H9 (cell line): Measurements from ENCODE around the gene IMPA2. TPM values are rescaled to one million over a fixed set of nuclear protein-coding genes. Genes with fewer than 3 reads are reported as not detected.

Source experiments
- DNase-seq: peaks from one replicate; pipeline ENCODE4 v3.0.0-alpha.2; 2017
- H2AFZ ChIP-seq: one replicate; pipeline ENCODE4 v1.6.1; 2013; ENCODE audit warnings: mild to moderate bottlenecking, low read length, control low read depth, moderate library complexity
- H2AK5ac ChIP-seq: 2 replicates; pipeline ENCODE4 v1.6.1; 2013; ENCODE audit warnings: low read length, control low read depth, mixed read lengths; ENCODE audit not compliant: insufficient read length
- H2BK120ac ChIP-seq: one replicate; pipeline ENCODE4 v1.6.1; 2013; ENCODE audit warnings: low read depth, mild to moderate bottlenecking, low read length, control low read depth, inconsistent platforms; ENCODE audit not compliant: poor library complexity, severe bottlenecking
- H2BK12ac ChIP-seq: 2 replicates; pipeline ENCODE4 v1.6.1; 2013; ENCODE audit warnings: low read length, control low read depth, mixed read lengths, low read depth; ENCODE audit not compliant: insufficient read length
- H2BK15ac ChIP-seq: 2 replicates; pipeline ENCODE4 v1.6.1; 2013; ENCODE audit warnings: low read depth, low read length, control low read depth
- H2BK20ac ChIP-seq: one replicate; pipeline ENCODE4 v1.6.1; 2013; ENCODE audit warnings: low read depth, mild to moderate bottlenecking, low read length, control low read depth, inconsistent platforms; ENCODE audit not compliant: poor library complexity, severe bottlenecking
- H2BK5ac ChIP-seq: 2 replicates; pipeline ENCODE4 v1.6.1; 2013; ENCODE audit warnings: low read length, control low read depth, mixed read lengths; ENCODE audit not compliant: insufficient read length
- H3K14ac ChIP-seq: 2 replicates; pipeline ENCODE4 v1.6.1; 2013; ENCODE audit warnings: low read length, control low read depth; ENCODE audit not compliant: insufficient read depth
- H3K18ac ChIP-seq: 2 replicates; pipeline ENCODE4 v1.6.1; 2013; ENCODE audit warnings: low read depth, mild to moderate bottlenecking, mixed read lengths, low read length, control low read depth; ENCODE audit not compliant: insufficient read length
- H3K23ac ChIP-seq: 2 replicates; pipeline ENCODE4 v1.6.1; 2013; ENCODE audit warnings: low read length, control low read depth, mixed read lengths, low read depth; ENCODE audit not compliant: insufficient read length
- H3K23me2 ChIP-seq: 2 replicates; pipeline ENCODE4 v1.6.1; 2013; ENCODE audit warnings: low read depth, mild to moderate bottlenecking, mixed read lengths, low read length, control low read depth; ENCODE audit not compliant: insufficient read length, poor library complexity, severe bottlenecking
- H3K27ac ChIP-seq: 2 replicates; pipeline ENCODE4 v1.5.1; 2013; ENCODE audit warnings: low read length, control low read depth, mixed read lengths, low read depth; ENCODE audit not compliant: insufficient read length
- H3K27me3 ChIP-seq: 2 replicates; pipeline ENCODE4 v1.6.1; 2013; ENCODE audit warnings: low read length, control low read depth, inconsistent platforms; ENCODE audit not compliant: insufficient read depth
- H3K4ac ChIP-seq: 2 replicates; pipeline ENCODE4 v1.6.1; 2013; ENCODE audit warnings: low read depth, mild to moderate bottlenecking, control low read depth, inconsistent platforms, low read length, moderate library complexity
- H3K4me1 ChIP-seq: 2 replicates; pipeline ENCODE4 v1.6.1; 2013; ENCODE audit warnings: low read length, control low read depth, inconsistent platforms; ENCODE audit not compliant: insufficient read depth
- H3K4me2 ChIP-seq: 2 replicates; pipeline ENCODE4 v1.6.1; 2013; ENCODE audit warnings: low read length, control low read depth, mixed read lengths; ENCODE audit not compliant: insufficient read length, insufficient read depth
- H3K56ac ChIP-seq: 2 replicates; pipeline ENCODE4 v1.6.1; 2013; ENCODE audit warnings: low read depth, mild to moderate bottlenecking, mixed read lengths, low read length, control low read depth; ENCODE audit not compliant: insufficient read length
- H3K79me1 ChIP-seq: 2 replicates; pipeline ENCODE4 v1.6.1; 2013; ENCODE audit warnings: low read depth, mild to moderate bottlenecking, moderate library complexity, low read length, control low read depth, inconsistent platforms; ENCODE audit not compliant: insufficient read depth, poor library complexity, severe bottlenecking
- H3K79me2 ChIP-seq: 2 replicates; pipeline ENCODE4 v1.6.1; 2013; ENCODE audit warnings: low read length, control low read depth, inconsistent platforms; ENCODE audit not compliant: insufficient read depth
- H3K9ac ChIP-seq: 2 replicates; pipeline ENCODE4 v1.6.1; 2013; ENCODE audit warnings: low read length, control low read depth, mixed read lengths; ENCODE audit not compliant: insufficient read length; ENCODE audit errors: extremely low read depth
- H3K9me3 ChIP-seq: one replicate; pipeline ENCODE4 v1.6.1; 2013; ENCODE audit warnings: low read depth, low read length, inconsistent platforms; ENCODE audit not compliant: control insufficient read depth
- H3T11ph ChIP-seq: one replicate; pipeline ENCODE4 v1.6.1; 2013; ENCODE audit warnings: mild to moderate bottlenecking, low read length, control low read depth, inconsistent platforms
- H4K20me1 ChIP-seq: one replicate; pipeline ENCODE4 v1.6.1; 2013; ENCODE audit not compliant: control insufficient read depth, insufficient read length, insufficient read depth
- H4K5ac ChIP-seq: 2 replicates; pipeline ENCODE4 v1.6.1; 2013; ENCODE audit warnings: low read depth, mild to moderate bottlenecking, mixed read lengths, low read length, control low read depth; ENCODE audit not compliant: insufficient read length
- H4K8ac ChIP-seq: replicated peaks from 2 replicates; pipeline ENCODE4 v1.6.1; 2013; ENCODE audit warnings: low read length, control low read depth, mixed read lengths, low read depth; ENCODE audit not compliant: insufficient read length
- H4K91ac ChIP-seq: 2 replicates; pipeline ENCODE4 v1.6.1; 2013; ENCODE audit warnings: low read depth, mild to moderate bottlenecking, moderate library complexity, mixed read lengths, low read length, control low read depth; ENCODE audit not compliant: insufficient read length
- H3K27ac Mint-ChIP-seq, 3 experiments: 2 replicates in 2 of 3; 3 replicates in 1 of 3; pipeline ENCODE4 v1.8.0; 2020 to 2021; ENCODE audit warnings: mixed read lengths in 3 of 3, mild to moderate bottlenecking in 1 of 3, moderate library complexity in 1 of 3
- H3K27me3 Mint-ChIP-seq: 2 replicates; pipeline ENCODE4 v1.8.0; 2021; ENCODE audit warnings: low read depth, mild to moderate bottlenecking, moderate library complexity, mixed read lengths
- H3K36me3 Mint-ChIP-seq, 3 experiments: 2 replicates in 2 of 3; 3 replicates in 1 of 3; pipeline ENCODE4 v1.8.0; 2020 to 2021; ENCODE audit warnings: low read depth in 3 of 3, mixed read lengths in 3 of 3; ENCODE audit not compliant: insufficient read depth in 1 of 3
- H3K4me1 Mint-ChIP-seq, 2 experiments: 2 replicates each; pipeline ENCODE4 v1.8.0; 2020; ENCODE audit warnings: mixed read lengths in 2 of 2
- H3K4me3 Mint-ChIP-seq, 2 experiments: 2 replicates in 1 of 2; 3 replicates in 1 of 2; pipeline ENCODE4 v1.8.0; 2020 to 2021; ENCODE audit warnings: mild to moderate bottlenecking in 2 of 2, mixed read lengths in 2 of 2, moderate library complexity in 1 of 2
- H3K9me3 Mint-ChIP-seq, 2 experiments: 2 replicates in 1 of 2; 3 replicates in 1 of 2; pipeline ENCODE4 v1.8.0; 2020; ENCODE audit warnings: mild to moderate bottlenecking in 2 of 2, mixed read lengths in 2 of 2, moderate library complexity in 1 of 2
- WGBS: extraction: QIAGEN DNeasy Blood & Tissue Kit; methylation state at CpG from one replicate; pipeline ENCODE4 v1.1.7; 2013; ENCODE audit warnings: missing lambda C conversion rate, low lambda C conversion rate, mixed read lengths; ENCODE audit not compliant: insufficient read length; ENCODE audit errors: extremely low coverage; 5-methylcytosine and 5-hydroxymethylcytosine counted together
- total RNA-seq: library from RNA; stranded (reverse); gene quantifications from 2 replicates; pipeline ENCODE4 v1.2.1, GENCODE V29; 2021
- TF ChIP-seq, protein P1 (sequence below): fragments of 200-600 bp; sonication (generic); conservative IDR thresholded peaks from 3 replicates; pipeline ENCODE4 v1.8.0; 2021; ENCODE audit warnings: antibody characterized with exemption, mild to moderate bottlenecking

The IMPA2 gene
- total RNA-seq, 1 experiment from 2014 or later = 73.8 TPM

DNA sequence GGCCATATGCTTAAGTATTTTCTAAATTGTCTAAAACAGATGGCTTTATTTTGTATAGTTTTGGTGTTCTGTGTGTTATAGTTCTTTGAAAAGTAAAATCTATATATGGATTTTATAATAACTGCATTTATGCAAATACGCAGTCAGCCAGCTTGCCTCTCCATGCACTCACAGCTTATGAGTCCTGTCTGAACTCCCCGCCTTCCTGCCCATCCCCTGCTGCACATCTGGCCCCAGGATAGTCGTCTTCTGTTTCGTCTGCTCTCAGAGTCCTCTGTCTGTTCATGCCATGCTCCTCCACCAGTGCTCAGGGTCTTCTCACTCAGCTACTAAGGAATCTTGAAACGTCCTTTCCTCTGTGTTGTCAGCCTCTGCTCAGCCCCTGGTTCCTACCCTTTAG, 84.1 kb downstream of the IMPA2 start:
- no peaks in the 10 kb centered on the region for H3K36me3 Mint-ChIP-seq
- no peak overlapping the region for H3K4me2 ChIP-seq
- no peak overlapping the region for H3K14ac ChIP-seq
- H3K79me1 ChIP-seq = no peaks in the 10 kb centered on the region
- no peak overlapping the region for H4K91ac ChIP-seq
- TF ChIP-seq, protein P1, sequence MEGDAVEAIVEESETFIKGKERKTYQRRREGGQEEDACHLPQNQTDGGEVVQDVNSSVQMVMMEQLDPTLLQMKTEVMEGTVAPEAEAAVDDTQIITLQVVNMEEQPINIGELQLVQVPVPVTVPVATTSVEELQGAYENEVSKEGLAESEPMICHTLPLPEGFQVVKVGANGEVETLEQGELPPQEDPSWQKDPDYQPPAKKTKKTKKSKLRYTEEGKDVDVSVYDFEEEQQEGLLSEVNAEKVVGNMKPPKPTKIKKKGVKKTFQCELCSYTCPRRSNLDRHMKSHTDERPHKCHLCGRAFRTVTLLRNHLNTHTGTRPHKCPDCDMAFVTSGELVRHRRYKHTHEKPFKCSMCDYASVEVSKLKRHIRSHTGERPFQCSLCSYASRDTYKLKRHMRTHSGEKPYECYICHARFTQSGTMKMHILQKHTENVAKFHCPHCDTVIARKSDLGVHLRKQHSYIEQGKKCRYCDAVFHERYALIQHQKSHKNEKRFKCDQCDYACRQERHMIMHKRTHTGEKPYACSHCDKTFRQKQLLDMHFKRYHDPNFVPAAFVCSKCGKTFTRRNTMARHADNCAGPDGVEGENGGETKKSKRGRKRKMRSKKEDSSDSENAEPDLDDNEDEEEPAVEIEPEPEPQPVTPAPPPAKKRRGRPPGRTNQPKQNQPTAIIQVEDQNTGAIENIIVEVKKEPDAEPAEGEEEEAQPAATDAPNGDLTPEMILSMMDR = no peak
- peaks cover 2% of the 10 kb centered on the region for H3K27me3 Mint-ChIP-seq
- no peaks in the 10 kb centered on the region for H3K4me1 Mint-ChIP-seq
- no peak overlapping the region for H3K4me3 Mint-ChIP-seq
- no peak overlapping the region for H4K8ac ChIP-seq
- no peak overlapping the region for H2AK5ac ChIP-seq
- H2BK12ac ChIP-seq = no peak overlapping the region
- no peak overlapping the region for H4K5ac ChIP-seq
- H2AFZ ChIP-seq = no peak overlapping the region
- no peaks in the 10 kb centered on the region for H3K4me1 ChIP-seq
- H2BK20ac ChIP-seq = no peak overlapping the region
- no peak for DNase-seq
- no peak overlapping the region for H3K23ac ChIP-seq
- no peak overlapping the region for H2BK15ac ChIP-seq
- H3K9ac ChIP-seq = no peak overlapping the region
- H3K27ac Mint-ChIP-seq = no peak overlapping the region
- no CpG with 5 or more reads among the region's 5 CpGs for WGBS
- H2BK120ac ChIP-seq = no peak overlapping the region
- H3K18ac ChIP-seq = no peak overlapping the region
- no peak overlapping the region for H2BK5ac ChIP-seq
- H3K9me3 Mint-ChIP-seq = no peaks in the 10 kb centered on the region; a peak in 1 of 5 replicates
- H3K27ac ChIP-seq = no peak overlapping the region
- H3T11ph ChIP-seq = no peak overlapping the region
- H3K9me3 ChIP-seq = no peaks in the 10 kb centered on the region
- no peak overlapping the region for H3K4ac ChIP-seq
- no peaks in the 10 kb centered on the region for H3K27me3 ChIP-seq
- H3K79me2 ChIP-seq = no peaks in the 10 kb centered on the region
- no peaks in the 10 kb centered on the region for H3K23me2 ChIP-seq
- no peak overlapping the region for H3K56ac ChIP-seq
- H4K20me1 ChIP-seq = no peaks in the 10 kb centered on the region
